Fibroblast of lung (primary cell): Measurements from ENCODE around the gene SAMD8. TPM values are rescaled to one million over a fixed set of nuclear protein-coding genes. Genes with fewer than 3 reads are reported as not detected.

Source experiments
- DNase-seq, 2 donors: peaks; one replicate each; pipeline versions ENCODE4 v3.0.0 to v3.0.0-alpha.2; 2010; ENCODE audit warnings: low read depth in 2 of 2
- H2AFZ ChIP-seq: 2 replicates; pipeline ENCODE4 v1.5.1; 2012; ENCODE audit warnings: low read length, control low read depth, inconsistent platforms
- H3K27ac ChIP-seq: 2 replicates; pipeline ENCODE4 v1.5.1; 2011; ENCODE audit warnings: low read length, control low read depth; ENCODE audit not compliant: insufficient read depth
- H3K27me3 ChIP-seq: 2 replicates; pipeline ENCODE4 v1.5.1; 2011; ENCODE audit warnings: mild to moderate bottlenecking, low read length; ENCODE audit not compliant: control insufficient read depth, insufficient read depth
- H3K36me3 ChIP-seq: 2 replicates; pipeline ENCODE4 v1.5.1; 2011; ENCODE audit warnings: low read length; ENCODE audit not compliant: control insufficient read depth, insufficient read depth
- H3K4me1 ChIP-seq: 2 replicates; pipeline ENCODE4 v1.5.1; 2011; ENCODE audit warnings: low read length; ENCODE audit not compliant: control insufficient read depth, insufficient read depth; ENCODE audit errors: extremely low read depth
- H3K4me2 ChIP-seq: 2 replicates; pipeline ENCODE4 v1.5.1; 2011; ENCODE audit warnings: low read length, control low read depth; ENCODE audit not compliant: insufficient read depth; ENCODE audit errors: extremely low read depth
- H3K4me3 ChIP-seq, 4 experiments: fragments of 200-600 bp in 1 of 4; sonication (generic) in 1 of 4; replicated peaks in 1 of 4; 2 replicates each; pipeline ENCODE4 v1.5.1; 2011 to 2016; ENCODE audit warnings: low read length in 4 of 4, low read depth in 3 of 4, mild to moderate bottlenecking in 3 of 4, control low read depth in 2 of 4, inconsistent platforms in 1 of 4, mixed read lengths in 1 of 4; ENCODE audit not compliant: insufficient read depth in 1 of 4; ENCODE audit errors: control extremely low read depth in 1 of 4
- H3K79me2 ChIP-seq: 2 replicates; pipeline ENCODE4 v1.5.1; 2012; ENCODE audit warnings: mild to moderate bottlenecking, low read length, inconsistent platforms; ENCODE audit not compliant: control insufficient read depth, insufficient read depth
- H3K9ac ChIP-seq: 2 replicates; pipeline ENCODE4 v1.5.1; 2011; ENCODE audit warnings: mild to moderate bottlenecking, low read length, control low read depth; ENCODE audit not compliant: insufficient read depth
- H3K9me3 ChIP-seq: 2 replicates; pipeline ENCODE4 v1.5.1; 2012; ENCODE audit warnings: low read depth, low read length; ENCODE audit not compliant: control insufficient read depth, insufficient read depth
- H4K20me1 ChIP-seq: 2 replicates; pipeline ENCODE4 v1.5.1; 2011; ENCODE audit warnings: low read length; ENCODE audit not compliant: control insufficient read depth, insufficient read depth; ENCODE audit errors: extremely low read depth
- CTCF ChIP-seq, 2 donors: IDR thresholded peaks in 1 of 2; conservative IDR thresholded peaks in 1 of 2; 1 replicate in 1 of 2; 2 replicates in 1 of 2; pipeline ENCODE4 v1.5.1; 2011 to 2012; ENCODE audit warnings: low read length in 2 of 2, control low read depth in 1 of 2, inconsistent platforms in 1 of 2, low read depth in 1 of 2, mild to moderate bottlenecking in 1 of 2
- EZH2 ChIP-seq: IDR thresholded peaks from 2 replicates; pipeline ENCODE4 v1.5.1; 2012; ENCODE audit warnings: low read length, control low read depth, mild to moderate bottlenecking; ENCODE audit errors: missing control alignments
- polyA plus RNA-seq, 2 donors: library from polyadenylated mRNA; depleted of rRNA in 1 of 2; stranded (reverse) in 1 of 2; unstranded in 1 of 2; fragments of >200 nt; gene quantifications; 2 replicates each; pipeline ENCODE4 v1.2.1, GENCODE V29; 2011 to 2012; ENCODE audit warnings: missing spikeins in 1 of 2
- total RNA-seq: library from RNA; depleted of rRNA; stranded (reverse); fragments of >200 nt; gene quantifications from 2 replicates; pipeline ENCODE4 v1.2.1, GENCODE V29; 2014

The SAMD8 gene
- total and polyA plus RNA-seq, 2 donors (not counting 1 experiment from before 2014, with no cell fraction given) = 32.5 to 51.5 TPM

DNA sequence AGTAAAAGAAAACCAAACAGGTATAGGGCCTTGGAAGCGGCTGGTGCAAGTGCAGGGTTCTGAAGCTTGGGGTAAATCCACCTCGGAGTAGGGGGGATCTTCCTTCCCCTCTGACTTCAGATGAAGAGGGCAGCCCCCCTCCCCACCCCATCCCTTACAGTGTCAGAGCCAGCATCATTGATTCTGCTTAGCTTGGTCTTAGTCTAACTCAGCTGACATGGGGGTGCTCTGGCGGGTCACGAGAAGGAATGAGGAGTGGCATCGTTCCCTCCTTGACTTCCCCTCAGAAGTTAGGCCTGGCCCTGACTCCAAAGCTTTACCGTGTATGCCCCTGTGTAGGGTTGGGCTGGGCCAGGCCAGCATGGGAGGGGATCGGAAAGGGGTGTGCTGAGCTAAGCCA is 44.2 kb upstream of the SAMD8 start:
- no peaks in the 10 kb centered on the region for H3K36me3 ChIP-seq

DNA sequence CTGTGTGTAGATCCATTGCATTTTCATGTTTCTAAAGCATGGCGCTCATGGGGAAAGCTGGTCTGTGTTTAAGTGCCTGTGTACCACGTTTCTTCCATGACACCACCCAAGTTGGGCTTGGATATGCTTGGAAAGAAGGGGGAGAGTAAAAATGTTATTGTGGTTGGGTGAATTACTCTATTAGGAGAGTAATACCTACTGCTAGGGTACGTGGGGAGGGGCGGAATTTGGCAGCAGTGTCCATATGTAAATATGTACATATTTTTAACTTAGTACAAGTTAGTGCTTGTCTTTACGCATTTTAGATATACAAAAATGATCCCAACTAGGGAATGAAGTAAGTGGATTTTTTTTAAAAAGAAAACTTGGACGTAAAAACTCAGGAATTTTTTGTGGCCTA is 42.9 kb upstream of the SAMD8 start:
- no peak overlapping the region for H3K27ac ChIP-seq
- no peak overlapping the region for H3K9ac ChIP-seq
- H3K79me2 ChIP-seq = no peaks in the 10 kb centered on the region
- no peaks in the 10 kb centered on the region for H3K27me3 ChIP-seq
- H3K9me3 ChIP-seq = no peaks in the 10 kb centered on the region
- H3K4me1 ChIP-seq = no peaks in the 10 kb centered on the region
- no peak overlapping the region for H3K4me2 ChIP-seq
- no peak for DNase-seq
- no peak overlapping the region for H3K4me3 ChIP-seq
- TF ChIP-seq EZH2 = no peak
- H3K36me3 ChIP-seq = no peaks in the 10 kb centered on the region
- H4K20me1 ChIP-seq = no peaks in the 10 kb centered on the region
- H2AFZ ChIP-seq = no peak overlapping the region

More for the DNA sequence above, 44.2 kb upstream of the SAMD8 start:
- no peak for DNase-seq
- TF ChIP-seq EZH2 (no peak), CTCF (conservative IDR thresholded peaks at IDR 0.05 in 1 of 2, IDR thresholded peaks at IDR 0.05 in 1 of 2; ENCODE audit: low read depth in 1 of 2, low read length in 2 of 2) (no peak)
- Histone ChIP-seq H3K9me3 (no peaks in the 10 kb centered on the region), H3K4me3 (no peak overlapping the region), H2AFZ (no peak overlapping the region), H4K20me1 (no peaks in the 10 kb centered on the region), H3K27me3 (no peaks in the 10 kb centered on the region), H3K27ac (no peak overlapping the region), H3K4me1 (no peaks in the 10 kb centered on the region), H3K4me2 (no peak overlapping the region), H3K79me2 (no peaks in the 10 kb centered on the region), H3K9ac (no peak overlapping the region)

DNA sequence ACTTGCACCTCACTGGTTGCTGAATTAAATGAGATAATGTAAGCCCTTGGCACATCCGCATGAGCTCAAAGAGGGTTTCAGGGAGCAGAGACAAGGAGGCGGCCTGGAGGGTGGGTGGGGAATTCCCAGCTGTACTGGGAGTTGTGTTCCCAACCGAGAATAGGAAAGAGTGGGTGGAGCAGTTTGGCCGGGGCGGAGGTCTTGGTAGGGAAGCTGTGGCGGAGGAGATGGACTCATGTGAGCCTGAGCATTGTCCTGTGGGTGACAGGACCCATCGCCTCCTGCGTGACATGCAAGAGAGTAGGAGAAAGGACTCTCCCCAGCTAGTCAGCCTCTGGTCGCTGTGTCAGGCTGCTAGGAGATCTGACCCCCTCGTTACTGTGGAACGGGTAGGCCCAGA is 41.0 kb upstream of the SAMD8 start:
- Histone ChIP-seq H3K27me3 (no peaks in the 10 kb centered on the region), H3K36me3 (no peaks in the 10 kb centered on the region), H3K27ac (no peak overlapping the region), H3K4me1 (no peaks in the 10 kb centered on the region), H3K9ac (no peak overlapping the region), H3K4me2 (no peak overlapping the region), H3K79me2 (no peaks in the 10 kb centered on the region), H2AFZ (no peak overlapping the region), H3K9me3 (no peaks in the 10 kb centered on the region), H4K20me1 (no peaks in the 10 kb centered on the region), H3K4me3 (no peak overlapping the region)
- DNase-seq = no peak
- no peak for TF ChIP-seq EZH2
- TF ChIP-seq CTCF (conservative IDR thresholded peaks at IDR 0.05 in 1 of 2, IDR thresholded peaks at IDR 0.05 in 1 of 2; ENCODE audit: low read depth in 1 of 2, low read length in 2 of 2) = no peak
